ENCODE data around the gene GNG7. TPM values are rescaled to one million over a fixed set of nuclear protein-coding genes. Genes with fewer than 3 reads are reported as not detected.
A peak's percentile ranks its signal among the peaks of the same experiment; 100 is the strongest.

GNG7 gene
- total RNA-seq (0.72 and 0.84 TPM in 2 replicates), polyA plus RNA-seq (0.25 and 0.29 TPM in 2 replicates), polyA minus RNA-seq (0.19 and 0.28 TPM in 2 replicates), Bru-seq, nascent RNA (percentile 17 among the genes with signal in this experiment), BruChase-seq, experiment 1, labeled RNA remaining after a 6-hour chase (percentile 24 among the genes with signal in this experiment), BruChase-seq, experiment 2, labeled RNA remaining after a 2-hour chase (percentile 19 among the genes with signal in this experiment)
- 0.17 and 0.30 TPM in 2 replicates for polyA plus RNA-seq (2011; cell fraction: cytosol; rRNA removed)
- polyA plus RNA-seq (2011; cell fraction: nucleus; rRNA removed), result 0.33 and 0.42 TPM in 2 replicates
- polyA plus RNA-seq (2012), result 0.35 and 0.76 TPM in 2 replicates
- polyA minus RNA-seq (2011; cell fraction: cytosol; rRNA and poly(A)+ RNA removed), result not detected
- polyA minus RNA-seq (2011; cell fraction: nucleus; rRNA and poly(A)+ RNA removed), result not detected in 2 replicates
- long read RNA-seq, full-length matches to known transcripts, result 5 of 7 reads
- long read RNA-seq, partial matches to known transcripts, result 0 of 7 reads
- long read RNA-seq, other reads (novel, unspliced or antisense), result 2 of 7 reads

DNA sequence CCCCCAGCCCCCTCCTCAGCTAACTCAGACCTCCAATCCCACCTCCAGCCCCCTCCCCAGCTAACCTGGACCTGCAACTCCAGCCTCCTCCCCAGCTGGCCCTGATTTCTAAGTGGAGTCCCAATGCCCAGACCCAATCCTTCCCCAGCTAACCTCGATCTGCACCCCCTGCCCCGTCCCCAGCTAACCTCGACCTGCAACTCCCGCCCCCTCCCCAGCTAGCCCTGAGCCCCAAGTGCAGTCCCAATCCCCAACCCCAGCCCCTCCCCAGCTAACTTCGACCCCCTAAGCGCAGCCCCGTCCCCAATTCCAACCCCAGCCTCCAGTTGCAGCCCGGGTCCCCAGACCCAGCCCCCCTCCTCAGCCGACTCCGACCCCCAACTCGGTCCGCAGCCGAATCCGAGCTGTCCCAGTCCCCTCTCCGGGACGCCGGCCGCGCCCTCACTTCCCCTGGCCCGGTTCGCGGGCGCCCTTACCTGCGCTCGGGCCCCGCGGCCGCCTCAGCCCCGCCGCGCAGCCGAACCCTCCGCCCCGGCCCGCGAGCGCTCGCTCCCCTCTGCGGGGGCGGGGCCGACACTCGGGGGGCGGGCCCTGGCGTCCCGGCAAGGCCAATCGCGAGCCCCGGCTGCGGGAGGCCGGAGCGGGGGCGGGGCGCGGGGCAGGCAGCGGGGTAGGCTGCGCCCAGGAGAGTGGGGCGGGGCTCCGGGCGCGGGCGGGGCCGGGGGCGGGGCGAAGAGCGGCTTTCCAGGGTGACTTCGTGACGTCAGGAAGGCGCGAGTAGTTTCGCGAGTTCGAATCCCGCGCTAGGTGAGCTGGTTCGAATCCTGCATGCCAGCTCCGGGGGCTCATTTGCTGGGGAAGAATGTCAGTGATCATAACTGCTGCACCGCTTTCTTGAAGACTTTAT lies at the start of gene GNG7:
GNG7 (minus strand) TSS at position 525 of the 907 bp plus-strand sequence. CDS start 182,006 bp downstream, outside the sequence.
- TF ChIP-seq JUN (IDR thresholded peaks at IDR 0.05; ENCODE audit: borderline replicate concordance, insufficient read depth, insufficient read length, low read depth), result no peak
- no peak for TF ChIP-seq MYC (IDR thresholded peaks at IDR 0.05; ENCODE audit: low read depth, low read length)
- no peak for TF ChIP-seq MAX (IDR thresholded peaks at IDR 0.05; ENCODE audit: insufficient read depth, insufficient read length)
- TF ChIP-seq GATA2 (IDR thresholded peaks at IDR 0.05; ENCODE audit: insufficient read depth, insufficient read length, low read depth, low read length), result no peak
- TF ChIP-seq EZH2 (IDR thresholded peaks at IDR 0.05; ENCODE audit: borderline replicate concordance, low read depth, low read length, severe bottlenecking), result no peak
- no peak for TF ChIP-seq POLR2A (IDR thresholded peaks at IDR 0.05; ENCODE audit: low read depth, low read length)
- TF ChIP-seq FOS (IDR thresholded peaks at IDR 0.05; ENCODE audit: borderline replicate concordance, insufficient read depth, low read length), result no peak
- no peak for TF ChIP-seq CTCF (IDR thresholded peaks at IDR 0.05; ENCODE audit: extremely low read depth in 1 of 2, insufficient read depth in 1 of 2, low read depth in 1 of 2, low read length in 2 of 2)
- no peak for TF ChIP-seq POLR2AphosphoS5 (IDR thresholded peaks at IDR 0.05; ENCODE audit: insufficient read depth, low read depth, low read length)
- BruUV-seq (replicated peaks), result no TSS peak
- Histone ChIP-seq H3K4me2 (ENCODE audit: insufficient read depth, low read length) (peak within 1 kb of the TSS; percentile 2), H2AFZ (ENCODE audit: low read depth, low read length) (peak within 1 kb of the TSS; percentile 34), H3K36me3 (ENCODE audit: control insufficient read depth in 2 of 2, extremely low read depth in 1 of 2, insufficient read depth in 2 of 2, low read length in 2 of 2) (no peaks in the 10 kb centered on the region), H3K27me3 (ENCODE audit: control insufficient read depth in 2 of 2, insufficient read depth in 2 of 2, low read length in 2 of 2) (peaks cover 20 to 25% of the 10 kb centered on the region in 2 experiments), H3K4me1 (ENCODE audit: control insufficient read depth, extremely low read depth, insufficient read depth, low read length) (no peaks in the 10 kb centered on the region), H3K9me3 (replicated peaks; ENCODE audit: control insufficient read depth, insufficient read depth, low read length) (no peaks in the 10 kb centered on the region), H3K27ac (ENCODE audit: insufficient read depth, low read depth, low read length) (no peak within 1 kb of the TSS), H4K20me1 (replicated peaks; ENCODE audit: control insufficient read depth, extremely low read depth, insufficient read depth, low read length) (no peaks in the 10 kb centered on the region), H3K9me1 (replicated peaks; ENCODE audit: control insufficient read depth, extremely low read depth, insufficient read depth, low read length) (no peaks in the 10 kb centered on the region), H3K9ac (replicated peaks; ENCODE audit: extremely low read depth, insufficient read depth, low read length) (no peak within 1 kb of the TSS), H3K4me3 (replicated peaks in 1 of 3; ENCODE audit: insufficient read depth in 1 of 3, low read depth in 1 of 3, low read length in 3 of 3) (peak within 1 kb of the TSS in 1 of 3 experiments; percentile 43), H3K79me2 (ENCODE audit: control insufficient read depth, insufficient read depth, low read length) (no peaks in the 10 kb centered on the region)
- DNase-seq (ENCODE audit: low read depth, low spot score), result peak; percentile 68
- ChIA-PET CTCF (interaction anchor here (1.2 kb wide), 1 partner anchor 54 kb away, joined by 4 read pairs; no protein-coding TSS in a partner anchor), POLR2A (no interaction called here)
- intact Hi-C loops (cut with micrococcal nuclease) (no loop called here), dilution Hi-C loops (cut with MboI; ENCODE audit: extremely low pct_ligation_motif_present, low sequenced_read_pairs) (no loop called here)
- no peak for FAIRE-seq

All from endothelial cell of umbilical vein (primary cell).